ENCODE results near the gene CRYGB.
A peak's percentile ranks its signal among the peaks of the same experiment; 100 is the strongest.
"Not testable (repeated sequence)": the region's sequence is repeated elsewhere in the genome, so short reads cannot be mapped to it uniquely, and the experiment has no call there.

CRYGB gene

DNA sequence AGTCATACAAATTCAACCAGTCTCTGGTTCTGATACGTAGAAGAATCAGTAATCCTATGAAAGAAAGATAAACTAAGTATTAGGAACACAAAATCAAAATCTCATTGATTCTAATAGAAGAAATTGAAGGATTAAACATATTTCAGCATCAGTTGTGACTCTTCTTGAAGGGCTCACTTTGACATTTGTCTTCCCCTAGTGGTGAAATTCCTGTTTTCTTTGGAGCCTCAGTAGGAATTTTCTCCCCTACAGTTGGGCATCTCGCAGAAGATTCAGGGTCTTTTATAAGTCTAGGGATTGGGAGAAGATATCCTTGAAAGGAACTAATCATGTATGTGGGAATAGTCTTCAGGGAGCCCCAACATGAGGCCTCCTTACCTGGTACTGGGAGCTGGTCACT, 2.8 kb upstream of the CRYGB start:
- no peak for DNase-seq

DNA sequence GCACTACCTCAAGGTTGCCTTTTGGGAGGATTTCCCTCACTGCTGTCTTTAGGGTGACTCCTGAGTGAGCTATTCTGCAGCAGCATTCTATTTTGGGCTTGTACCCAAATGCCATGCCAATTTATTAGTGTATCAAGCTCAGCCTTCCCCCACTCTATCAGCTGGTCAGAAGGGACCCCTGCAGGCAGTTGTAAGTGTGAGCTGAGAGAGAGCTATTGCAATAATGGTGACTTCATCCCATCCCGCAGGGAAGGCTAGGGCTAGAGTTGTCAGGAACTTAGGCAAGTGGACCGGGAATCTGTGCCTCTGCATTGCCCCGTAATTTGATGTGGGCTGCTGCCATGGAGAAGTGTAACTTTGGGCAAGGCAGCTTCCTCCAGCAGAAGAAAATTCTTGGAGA, 1.8 kb upstream of the CRYGB start:
- DNase-seq = no peak

DNA sequence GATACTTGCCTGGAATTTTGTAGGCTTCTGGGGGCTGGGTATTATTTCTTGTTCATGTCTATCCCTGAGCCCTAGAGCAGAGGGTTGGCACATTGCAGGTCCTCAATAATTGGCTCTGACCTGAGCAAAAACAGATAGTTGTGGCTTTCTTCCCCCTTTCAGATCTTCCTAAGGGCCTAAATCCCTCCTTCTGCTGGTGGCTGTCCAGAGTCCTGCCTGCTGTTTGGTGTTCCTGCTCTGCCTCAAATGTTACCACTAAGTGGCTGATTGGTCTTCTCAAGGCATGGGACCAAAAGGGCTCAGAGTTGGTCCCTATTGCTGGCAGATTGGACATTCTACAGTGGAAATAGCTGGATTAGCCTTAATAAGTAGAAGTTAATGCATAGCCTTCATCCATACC, 1.1 kb upstream of the CRYGB start:
- no peak for DNase-seq

DNA sequence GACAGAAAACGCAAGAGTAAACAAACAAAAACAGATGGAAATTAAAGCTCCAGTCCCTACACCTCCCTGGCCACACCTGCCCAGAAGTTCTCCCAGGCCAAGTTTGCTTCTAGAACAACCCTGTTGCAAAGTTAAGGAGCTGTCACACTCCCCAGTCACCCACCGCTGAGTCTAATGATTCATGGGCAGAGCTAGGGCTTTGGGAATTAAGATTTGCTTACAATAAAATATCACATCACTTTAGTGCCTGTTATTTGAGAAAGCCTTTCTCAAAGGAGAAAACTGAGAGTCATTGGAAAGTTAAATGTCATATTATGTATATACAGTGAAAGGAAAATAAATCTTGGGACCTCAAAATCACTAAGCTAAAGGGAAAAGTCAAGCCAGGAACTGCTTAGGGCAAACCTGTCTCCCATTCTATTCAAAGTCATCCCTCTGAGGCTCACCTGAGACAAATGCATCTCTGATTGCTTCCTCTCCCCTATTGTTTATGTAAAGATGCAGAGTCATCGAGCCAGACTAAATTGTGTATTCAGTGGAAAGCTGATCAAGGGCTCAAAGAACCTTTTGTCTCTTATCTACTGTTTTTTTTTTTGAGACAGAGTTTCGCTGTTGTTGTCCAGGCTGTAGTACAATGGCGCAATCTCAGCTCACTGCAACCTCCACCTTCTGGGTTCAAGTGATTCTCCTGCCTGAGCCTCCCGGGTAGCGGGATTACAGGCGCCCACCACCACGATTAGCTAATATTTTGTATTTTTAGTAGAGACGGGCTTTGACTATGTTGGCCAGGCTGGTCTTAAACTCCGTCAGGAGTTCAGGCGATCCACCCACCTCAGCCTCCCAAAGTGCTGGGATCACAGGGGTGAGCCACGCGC, 2.8 kb downstream of the CRYGB start:
- DNase-seq = peak; percentile 30 to 41

DNA sequence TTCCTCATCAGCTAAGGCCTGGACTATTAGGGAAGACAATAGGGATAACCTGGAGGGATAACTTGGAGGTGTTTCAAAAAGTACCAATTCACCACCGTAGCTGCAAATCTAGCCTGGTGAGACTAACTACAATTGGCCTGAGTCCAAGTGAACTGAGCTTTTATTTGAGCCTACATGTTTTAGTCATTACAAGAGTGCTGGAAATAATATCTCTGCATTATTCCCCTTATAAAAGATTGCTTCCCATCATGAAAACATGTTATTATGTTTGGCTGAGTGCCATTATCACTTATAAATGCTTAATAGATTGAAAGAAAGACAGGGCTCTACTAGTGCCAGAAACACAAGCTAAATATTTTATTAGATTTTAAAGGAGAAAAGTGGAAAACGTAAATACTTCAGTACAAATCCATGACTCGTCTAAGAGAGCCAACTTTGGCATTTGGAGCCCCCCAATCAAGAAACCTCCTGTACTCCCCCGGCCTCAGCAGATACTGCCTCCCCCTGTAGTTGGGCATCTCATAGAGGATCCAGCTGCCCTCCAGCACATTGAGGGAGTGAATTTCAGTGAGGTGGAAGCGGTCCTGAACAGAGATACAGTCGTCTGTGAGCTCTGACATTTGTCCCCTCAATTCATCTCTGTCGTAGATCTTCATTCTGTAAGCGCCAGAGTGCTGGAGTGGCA, 3.6 kb downstream of the CRYGB start:
- no peak for DNase-seq

DNA sequence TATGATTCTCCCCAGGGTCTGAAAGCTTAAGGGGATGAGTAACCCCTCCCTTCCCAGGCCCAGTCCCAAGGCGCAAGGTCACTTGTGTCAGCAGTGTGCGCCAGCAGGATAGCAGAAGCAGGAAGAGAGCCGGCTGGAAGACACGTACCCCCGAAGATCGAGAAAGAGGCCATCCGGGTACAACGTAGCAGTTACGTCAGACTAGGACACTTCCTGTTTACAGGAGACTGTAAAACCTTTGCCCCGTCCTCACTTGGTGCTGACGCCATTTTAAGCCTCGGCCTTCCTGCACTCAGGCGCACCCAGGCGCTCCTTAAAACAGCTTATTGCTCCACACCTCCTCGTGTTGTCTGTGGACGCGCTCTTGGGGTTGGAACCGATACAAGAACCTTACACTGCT, 6.5 kb downstream of the CRYGB start:
- no peak for DNase-seq

DNA sequence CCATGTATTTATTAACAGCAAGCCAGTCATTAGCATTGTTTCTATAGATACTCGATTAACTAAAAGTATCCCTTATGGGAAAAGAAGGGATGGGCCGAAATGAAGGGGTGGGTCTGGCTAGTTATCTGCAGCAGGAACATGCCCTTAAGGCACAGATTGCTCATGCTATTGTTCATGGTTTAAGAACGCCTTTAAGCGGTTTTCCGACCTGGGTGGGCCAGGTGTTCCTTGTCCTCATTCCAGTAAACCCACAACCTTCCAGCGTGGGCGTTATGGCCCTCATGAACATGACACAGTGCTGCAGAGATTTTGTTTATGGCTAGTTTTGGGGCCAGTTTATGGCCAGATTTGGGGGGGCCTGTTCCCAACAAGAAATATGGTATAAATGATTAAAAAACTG, 7.6 kb downstream of the CRYGB start:
- DNase-seq = not testable (repeated sequence)

DNA sequence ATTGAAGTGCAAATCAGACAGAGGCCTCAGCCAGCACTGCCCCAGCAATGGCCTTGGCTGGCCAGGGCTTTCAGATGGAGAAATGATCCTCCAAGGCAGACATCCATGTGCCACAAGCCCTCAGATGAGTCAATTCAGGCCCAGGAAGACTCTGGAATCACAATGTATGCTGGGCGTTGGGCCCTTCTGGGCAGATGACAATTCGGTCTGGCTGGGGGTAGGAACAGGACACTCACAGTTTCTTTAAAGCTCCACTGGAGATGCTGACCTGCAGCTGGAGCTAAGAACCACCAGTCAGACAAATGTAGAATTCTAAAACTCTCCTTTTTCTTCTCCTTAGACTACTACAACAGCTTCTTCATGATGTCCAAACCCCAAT, 9.3 kb downstream of the CRYGB start:
- DNase-seq = no peak

DNA sequence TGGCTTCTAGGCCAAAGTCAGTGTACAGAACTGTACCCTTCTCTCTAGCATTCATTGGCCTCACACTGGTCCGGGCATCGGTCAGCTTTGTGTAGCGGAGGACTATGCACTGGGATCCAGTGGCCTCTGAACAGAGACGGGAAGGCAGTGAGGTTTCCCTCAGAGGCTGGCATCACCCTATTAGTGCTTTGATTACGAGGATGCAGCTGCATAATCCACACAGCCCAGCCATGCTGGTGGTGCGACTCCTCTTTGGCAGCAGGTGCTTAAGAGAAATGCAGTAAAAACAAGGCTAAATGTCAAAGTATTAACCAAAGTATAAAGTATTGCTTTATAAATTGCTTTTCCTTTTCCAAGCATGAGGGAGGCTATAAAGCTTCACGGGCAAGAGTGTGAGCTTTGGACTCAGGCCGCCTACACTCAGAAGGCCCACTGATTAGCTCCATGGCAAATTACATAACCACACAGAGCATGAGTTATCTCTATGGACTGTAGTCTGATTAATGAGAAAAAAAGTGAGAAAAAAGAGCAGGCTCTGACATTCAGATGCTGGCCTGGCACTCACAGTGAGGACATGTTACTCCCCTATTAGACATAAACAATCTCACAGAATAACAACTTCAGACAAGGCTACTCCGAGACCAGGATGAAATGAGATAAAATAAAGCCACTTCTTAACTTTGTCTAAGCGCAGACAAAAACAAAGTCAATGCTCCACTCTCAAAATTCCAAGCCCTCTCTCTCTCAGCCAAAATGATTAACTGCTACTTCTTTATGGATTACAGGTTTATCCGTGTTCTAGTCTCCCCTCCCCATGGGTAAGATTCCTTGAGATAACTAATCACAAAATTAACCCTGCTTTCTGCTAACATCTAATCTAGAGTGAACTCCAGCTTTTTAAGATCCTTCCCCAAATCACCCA, 9.9 kb downstream of the CRYGB start:
- no peak for DNase-seq

DNA sequence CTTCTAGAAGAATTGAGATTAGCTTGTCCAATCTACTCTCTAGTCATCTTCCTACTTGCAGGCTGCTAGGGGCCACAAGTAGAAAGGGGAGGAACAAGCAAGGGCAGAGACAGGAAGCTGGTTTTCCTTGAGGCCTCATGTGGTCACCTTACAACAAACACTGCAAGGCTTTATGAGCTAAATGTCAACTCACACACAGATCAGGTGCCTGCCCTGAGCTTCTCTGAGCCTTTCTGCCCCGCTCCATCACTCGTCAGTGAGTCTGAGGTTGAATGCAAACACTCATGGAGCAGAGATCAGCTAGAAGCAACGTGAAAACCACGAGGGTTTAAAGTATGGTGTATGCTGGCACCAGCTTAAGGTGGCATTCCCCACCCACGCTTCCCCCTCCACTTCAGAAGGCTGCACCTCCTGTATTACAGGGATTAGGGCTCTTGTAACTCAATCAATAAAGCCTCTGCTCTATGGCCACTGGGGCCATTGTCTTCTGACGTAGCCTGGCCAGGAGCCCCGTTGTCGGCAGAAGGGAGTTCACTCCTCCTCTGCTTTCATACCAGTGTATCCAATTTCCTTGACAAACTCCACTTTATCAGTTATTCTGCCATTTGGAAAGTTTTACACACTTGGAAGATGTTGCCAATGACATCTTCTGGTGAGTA, 10.9 kb downstream of the CRYGB start:
- no peak for DNase-seq

DNA sequence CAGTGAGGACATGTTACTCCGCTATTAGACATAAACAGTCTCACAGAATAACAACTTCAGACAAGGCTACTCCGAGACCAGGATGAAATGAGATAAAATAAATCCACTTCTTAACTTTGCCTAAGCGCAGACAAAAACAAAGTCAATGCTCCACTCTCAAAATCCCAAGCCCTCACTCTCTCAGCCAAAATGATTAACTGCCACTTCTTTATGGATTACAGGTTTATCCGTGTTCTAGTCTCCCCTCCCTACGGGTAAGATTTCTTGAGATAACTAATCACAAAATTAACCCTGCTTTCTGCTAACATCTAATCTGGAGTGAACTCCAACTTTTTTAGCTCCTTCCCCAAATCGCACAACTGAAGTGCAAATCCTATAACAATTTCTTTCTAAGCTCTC, 15.2 kb downstream of the CRYGB start:
- no peak for DNase-seq

DNA sequence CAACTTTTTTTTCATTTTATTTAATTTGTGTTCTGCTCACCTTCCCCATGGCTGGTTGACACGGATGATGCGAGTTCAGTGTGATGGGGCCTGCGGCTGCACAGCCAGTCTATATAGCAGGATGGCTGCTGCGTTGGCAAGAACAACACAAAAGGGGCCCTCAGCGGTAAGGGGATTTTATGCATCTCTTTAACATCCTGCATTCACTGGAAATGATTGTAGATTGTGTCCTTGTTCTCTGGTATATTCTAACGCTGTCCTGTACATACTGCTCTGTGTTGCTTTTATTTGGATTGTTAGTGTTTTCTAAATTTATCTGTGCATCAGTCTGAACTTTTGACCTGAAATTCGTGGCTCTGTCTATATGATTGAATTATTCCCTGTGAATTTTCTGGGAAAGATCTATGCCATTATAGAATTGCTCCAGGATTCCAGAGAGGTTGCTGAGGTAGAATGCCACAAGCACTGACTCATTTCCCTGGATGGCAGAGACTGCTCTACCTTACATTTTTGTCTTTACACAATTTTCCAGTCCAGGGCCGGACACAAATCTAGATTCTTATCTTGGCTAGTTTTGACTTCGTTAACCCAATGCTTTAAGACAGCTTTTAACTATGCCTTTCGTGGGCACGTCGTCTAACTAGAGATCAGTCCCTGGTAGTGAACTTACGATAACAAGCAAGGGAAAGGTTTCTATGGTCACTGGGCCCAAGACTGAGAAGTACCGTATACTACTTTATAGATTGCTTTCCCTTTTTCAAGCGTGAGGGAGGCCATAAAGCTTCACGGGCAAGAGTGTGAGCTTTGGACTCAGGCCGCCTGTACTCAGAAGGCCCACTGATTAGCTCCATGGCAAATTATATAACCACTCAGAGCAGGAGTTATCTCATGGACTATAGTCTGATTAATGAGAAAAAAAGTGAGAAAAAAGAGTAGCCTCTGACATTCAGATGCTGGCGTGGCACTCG, 15.9 kb downstream of the CRYGB start, which contains the start of gene CRYGC:
Gene CRYGC, minus strand, starts transcription at position 85 of the 968 bp plus-strand sequence. Its CDS starts 36 bp downstream, at position 49.
- DNase-seq = no peak

DNA sequence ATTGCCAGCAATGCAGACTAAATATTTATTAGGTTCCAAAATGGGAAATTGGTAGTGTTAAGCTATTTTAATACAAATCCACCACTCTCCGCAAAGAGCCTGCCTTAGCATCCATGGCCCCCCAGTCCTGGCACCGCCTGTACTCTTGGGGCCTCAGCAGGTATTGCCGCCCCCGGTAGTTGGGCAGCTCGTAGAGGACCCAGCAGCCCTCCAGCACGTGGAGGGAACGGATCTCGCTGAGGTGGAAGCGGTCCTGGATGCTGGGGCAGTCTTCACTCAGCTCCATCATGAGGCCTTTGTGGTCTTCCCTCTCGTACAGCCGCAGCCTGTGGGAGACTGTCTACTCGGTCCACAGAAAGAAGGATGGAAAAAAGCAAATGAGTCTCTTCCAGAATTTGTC, 17.8 kb downstream of the CRYGB start:
- no peak for DNase-seq

DNA sequence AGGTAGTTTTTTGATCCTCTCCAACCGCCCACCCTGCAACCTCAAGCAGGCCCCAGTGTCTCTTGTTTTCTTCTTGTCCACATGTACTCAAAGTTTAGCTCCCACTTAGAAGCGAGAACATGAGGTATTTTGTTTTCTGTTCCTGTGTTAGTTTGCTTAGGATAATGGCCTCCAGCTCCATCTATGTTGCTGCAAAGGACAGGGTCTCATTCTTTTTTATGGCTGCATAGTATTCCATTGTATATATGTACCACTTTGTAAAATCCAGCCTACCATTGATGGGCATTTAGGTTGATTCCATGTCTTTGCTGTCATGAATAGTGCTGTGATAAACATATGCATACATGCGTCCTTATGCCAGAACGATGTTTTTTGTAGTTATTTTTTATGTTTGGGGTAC, 18.9 kb downstream of the CRYGB start:
- DNase-seq = no peak

DNA sequence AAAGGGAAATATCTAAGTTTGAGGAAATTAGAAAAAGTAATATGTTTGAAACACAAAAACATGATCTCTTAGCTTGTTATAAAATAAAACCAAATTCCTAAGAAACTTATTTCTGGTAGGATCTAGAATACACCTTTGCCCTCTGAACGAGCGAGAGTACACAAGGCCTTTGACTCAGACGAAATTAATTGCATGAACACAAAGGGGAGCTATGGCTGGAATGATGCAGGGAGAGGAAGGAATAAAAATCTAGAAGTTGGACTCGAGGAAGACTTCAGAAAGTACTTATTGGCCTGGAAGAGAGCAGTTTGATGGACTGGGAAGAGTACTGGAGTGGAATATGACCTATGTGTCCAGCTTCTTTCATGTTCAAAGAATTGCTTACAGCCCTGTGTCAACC, 20.7 kb downstream of the CRYGB start:
- DNase-seq = no peak

DNA sequence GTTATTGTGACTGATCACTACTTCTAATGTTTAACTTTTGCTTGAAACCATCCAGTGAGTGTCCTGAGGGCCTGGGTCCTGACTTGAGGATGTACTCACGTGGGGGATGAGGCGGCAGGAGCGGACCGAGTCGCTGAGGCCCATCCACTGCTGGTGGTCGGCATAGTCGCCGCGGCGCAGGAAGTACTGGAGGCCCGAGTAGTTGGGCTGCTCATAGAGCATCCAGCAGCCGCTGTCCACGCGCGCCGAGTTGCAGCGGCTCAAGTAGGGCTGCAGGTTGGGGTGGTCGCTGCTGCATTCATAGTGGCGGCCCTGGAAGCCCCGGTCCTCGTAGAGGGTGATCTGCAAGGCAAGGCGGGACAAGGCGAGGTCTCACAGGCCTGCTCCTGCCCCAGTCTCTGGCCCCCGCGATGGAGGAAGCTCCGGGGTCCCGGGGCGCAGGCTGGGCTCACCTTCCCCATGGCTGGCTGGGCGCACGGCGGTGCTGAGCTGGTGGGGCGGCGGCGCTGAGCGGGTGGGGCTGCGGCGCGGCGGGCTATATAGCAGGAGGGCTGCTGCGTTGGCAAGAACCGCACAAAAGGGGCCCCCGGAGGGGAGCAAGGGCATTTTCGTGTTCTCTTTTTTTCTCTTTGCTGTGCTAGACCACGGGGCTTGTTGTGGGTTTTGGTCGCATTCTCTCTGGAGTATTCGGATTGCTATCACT, 21.8 kb downstream of the CRYGB start, which contains the start of gene CRYGD:
Gene CRYGD, minus strand, starts transcription at position 512 of the 703 bp plus-strand sequence. Its CDS starts 51 bp downstream, at position 461.
- not testable (repeated sequence) for DNase-seq

DNA sequence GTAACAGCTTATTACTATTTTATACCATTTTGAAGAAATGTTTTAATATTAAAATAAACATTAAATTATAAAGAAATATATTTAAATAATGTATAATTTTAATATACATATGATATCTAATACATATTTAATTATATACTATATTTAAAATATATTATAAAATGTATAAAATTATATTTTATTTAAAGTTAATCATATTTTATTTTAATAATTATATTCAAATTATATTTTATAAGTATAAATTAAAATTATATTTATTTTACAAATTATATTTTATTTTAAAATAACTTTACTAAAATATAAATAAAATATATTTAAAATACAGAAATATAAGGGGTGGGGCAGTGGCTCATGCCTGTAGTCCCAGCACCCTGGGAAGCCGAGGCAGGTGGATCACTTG, 23.7 kb downstream of the CRYGB start:
- no peak for DNase-seq

DNA sequence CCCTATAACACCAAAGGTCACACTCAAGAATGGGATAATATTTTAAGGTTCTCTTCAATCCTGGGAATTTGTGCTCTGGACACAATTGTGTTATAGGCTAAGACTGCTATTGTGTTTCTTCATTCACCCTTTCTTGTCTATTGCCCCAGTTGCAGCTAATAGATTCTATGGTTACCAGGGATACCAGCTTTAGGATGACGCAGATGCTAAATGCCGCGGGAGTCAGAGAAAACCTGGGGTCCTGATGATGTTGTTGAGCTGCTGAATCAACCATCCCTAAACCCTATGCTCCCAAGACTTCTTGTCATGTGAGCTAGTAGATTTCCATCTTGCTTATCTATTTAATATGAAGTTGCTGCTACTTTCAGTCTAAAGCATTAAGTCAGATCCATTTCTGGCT, 27.0 kb downstream of the CRYGB start:
- no peak for DNase-seq

DNA sequence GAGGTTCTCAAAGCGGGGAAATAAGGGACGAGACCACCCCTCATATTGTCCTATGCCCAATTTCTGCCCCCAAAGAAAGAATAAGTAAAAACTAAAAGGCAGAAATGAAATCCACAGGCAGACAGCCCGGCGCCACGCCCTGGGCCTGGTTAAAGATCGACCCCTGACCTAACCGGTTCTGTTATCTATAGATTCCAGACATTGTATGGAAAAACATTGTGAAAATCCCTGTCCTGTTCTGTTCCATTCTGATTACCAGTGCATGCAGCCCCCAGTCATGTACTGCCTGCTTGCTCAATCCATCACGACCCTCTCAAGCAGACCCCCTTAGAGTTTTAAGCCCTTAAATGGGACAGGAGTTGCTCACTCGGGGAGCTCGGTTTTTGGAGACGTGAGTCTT, 28.6 kb downstream of the CRYGB start:
- DNase-seq = not testable (repeated sequence)

DNA sequence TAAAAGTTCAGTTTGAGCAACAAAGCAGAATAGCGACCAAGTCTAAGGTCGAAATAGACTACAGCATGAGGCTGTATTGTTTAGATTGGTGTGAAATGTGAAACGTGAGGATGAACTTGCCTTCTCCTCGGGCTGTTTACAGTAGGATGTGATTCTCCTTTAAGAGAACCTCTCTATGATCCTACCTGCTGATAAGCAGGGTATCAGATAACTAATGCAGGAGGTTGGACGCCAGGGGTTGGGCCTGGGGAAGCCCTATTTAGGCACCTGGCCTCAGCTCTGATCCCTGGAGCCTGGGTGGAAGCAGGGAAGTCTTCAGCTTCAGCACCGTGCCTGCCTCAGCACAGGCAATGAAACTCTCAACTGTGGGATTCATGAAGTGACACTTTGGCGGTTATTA, 33.0 kb downstream of the CRYGB start:
- peak; percentile 80 to 90 for DNase-seq
